SW 1271 (cell line): ENCODE data around the gene CDS1.
"Not testable (repeated sequence)": the region's sequence is repeated elsewhere in the genome, so short reads cannot be mapped to it uniquely, and the experiment has no call there.

ENCODE experiments used
- DNase-seq, 2 experiments: peaks; one replicate each; lab custom pipeline; 2025; lab: John Stamatoyannopoulos, UW

CDS1 gene

GRCh38 chr4:84673475-84674240, 90.7 kb downstream of the CDS1 start:
- DNase-seq, result peak; percentile 6 to 43

- no peak for DNase-seq
These were observed 94.2 kb downstream of the CDS1 start for GRCh38 chr4:84677093-84677492.

- DNase-seq, result no peak
These were observed 95.1 kb downstream of the CDS1 start for GRCh38 chr4:84677995-84678394.

- no peak for DNase-seq
These were observed 96.2 kb downstream of the CDS1 start for GRCh38 chr4:84678976-84679744.

- no peak for DNase-seq
These were observed 98.0 kb downstream of the CDS1 start for GRCh38 chr4:84680956-84681355.

GRCh38 chr4:84681486-84682274, 98.8 kb downstream of the CDS1 start:
- DNase-seq, result peak in 1 of 2 experiments; percentile 38

- not testable (repeated sequence) for DNase-seq
These were observed 99.7 kb downstream of the CDS1 start for GRCh38 chr4:84682661-84683060.

- DNase-seq, result no peak
These were observed 100.3 kb downstream of the CDS1 start for GRCh38 chr4:84683064-84683850.

- DNase-seq, result no peak
These were observed 101.4 kb downstream of the CDS1 start for GRCh38 chr4:84684361-84684760.

- DNase-seq, result no peak
These were observed 102.2 kb downstream of the CDS1 start for GRCh38 chr4:84685105-84685504.

- no peak for DNase-seq
These were observed 105.7 kb downstream of the CDS1 start for GRCh38 chr4:84688605-84689004.

GRCh38 chr4:84689197-84689596, 106.3 kb downstream of the CDS1 start:
- DNase-seq, result no peak

GRCh38 chr4:84690481-84690880, 107.6 kb downstream of the CDS1 start:
- no peak for DNase-seq

GRCh38 chr4:84691170-84691691, 108.3 kb downstream of the CDS1 start:
- peak; percentile 28 to 86 for DNase-seq

- no peak for DNase-seq
These were observed 108.9 kb downstream of the CDS1 start for GRCh38 chr4:84691800-84692199.

- no peak for DNase-seq
These were observed 114.2 kb downstream of the CDS1 start for GRCh38 chr4:84697159-84697558.

- DNase-seq, result no peak
These were observed 114.8 kb downstream of the CDS1 start for GRCh38 chr4:84697615-84698201.

GRCh38 chr4:84699001-84699671, 116.2 kb downstream of the CDS1 start:
- no peak for DNase-seq
